GM18861 (cell line): Measurements from ENCODE around the gene AMPH.
"Not testable (repeated sequence)": the region's sequence is repeated elsewhere in the genome, so short reads cannot be mapped to it uniquely, and the experiment has no call there.

Source experiments
- ATAC-seq: cut with Tn5 transposase; IDR thresholded peaks from one replicate; pipeline ENCODE4 v1.9.1; 2021; ENCODE audit not compliant: unreplicated experiment

The AMPH gene

DNA sequence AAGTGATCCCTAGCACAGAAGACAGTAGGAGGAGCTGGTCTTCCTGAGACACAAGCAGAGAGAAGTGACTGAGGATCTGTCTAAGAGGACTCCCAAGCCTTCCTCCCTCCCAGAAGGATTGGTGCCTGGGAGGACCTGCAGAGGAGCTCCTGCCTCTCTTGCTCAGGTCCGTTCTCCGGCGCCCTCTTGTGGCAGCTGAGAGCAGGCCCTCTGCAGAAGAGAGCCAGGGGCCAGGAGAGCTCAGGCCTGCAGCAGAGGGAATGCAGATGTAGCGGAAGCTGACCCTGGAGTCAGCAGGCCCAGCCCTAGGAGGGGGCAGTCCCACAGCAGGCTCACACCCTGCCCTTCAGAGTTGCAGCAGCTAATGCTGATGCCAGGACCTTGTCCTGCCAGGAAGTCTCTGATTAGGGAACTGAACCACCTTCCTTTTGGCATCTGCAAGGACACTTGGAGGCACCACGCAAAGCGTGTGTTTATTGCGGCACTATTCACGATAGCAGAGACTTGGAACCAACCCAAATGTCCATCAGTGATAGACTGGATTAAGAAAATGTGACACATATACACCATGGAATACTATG, 276.8 kb downstream of the AMPH start:
- ATAC-seq: not testable (repeated sequence)

DNA sequence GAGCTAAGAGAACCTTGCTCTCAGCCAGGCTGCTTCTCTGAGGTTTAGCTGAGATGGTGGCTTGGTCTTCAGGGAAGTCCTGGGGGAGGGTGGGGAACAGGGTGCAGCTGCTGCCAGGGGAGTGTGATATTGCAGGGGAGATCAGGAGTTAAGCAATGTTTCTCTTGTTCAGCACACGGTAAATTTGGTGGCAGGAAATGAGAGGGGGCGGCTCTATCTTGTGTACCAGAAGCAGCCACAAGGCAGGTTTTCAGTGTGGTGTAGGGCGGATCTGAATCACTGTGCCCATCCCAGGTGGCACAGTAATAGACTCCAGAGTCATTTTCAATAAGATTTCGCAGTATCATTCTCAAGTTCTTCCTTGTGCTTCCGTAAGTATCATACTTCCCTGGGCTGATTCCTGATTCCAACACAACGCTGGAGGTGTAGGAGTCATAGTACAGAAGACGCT, 277.7 kb downstream of the AMPH start:
- ATAC-seq: not testable (repeated sequence)

DNA sequence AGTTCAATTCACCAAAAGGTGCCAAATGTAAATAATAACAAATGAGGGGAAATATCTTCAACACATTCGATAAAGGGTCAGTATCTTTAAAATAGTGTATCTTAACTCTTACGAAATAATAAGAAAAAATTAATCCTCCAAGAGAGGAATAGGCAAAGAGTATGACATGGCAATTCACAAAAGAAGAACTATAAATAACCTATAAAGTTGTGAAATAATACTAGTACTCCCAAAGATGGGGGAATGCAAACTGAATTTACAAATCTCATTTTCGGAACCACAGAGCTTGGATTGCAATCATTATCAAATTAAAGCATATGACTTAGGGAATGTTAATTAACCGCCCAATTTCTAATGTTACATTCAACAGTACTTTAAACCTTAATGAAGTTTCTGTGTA, 279.6 kb downstream of the AMPH start:
- ATAC-seq: no peak

DNA sequence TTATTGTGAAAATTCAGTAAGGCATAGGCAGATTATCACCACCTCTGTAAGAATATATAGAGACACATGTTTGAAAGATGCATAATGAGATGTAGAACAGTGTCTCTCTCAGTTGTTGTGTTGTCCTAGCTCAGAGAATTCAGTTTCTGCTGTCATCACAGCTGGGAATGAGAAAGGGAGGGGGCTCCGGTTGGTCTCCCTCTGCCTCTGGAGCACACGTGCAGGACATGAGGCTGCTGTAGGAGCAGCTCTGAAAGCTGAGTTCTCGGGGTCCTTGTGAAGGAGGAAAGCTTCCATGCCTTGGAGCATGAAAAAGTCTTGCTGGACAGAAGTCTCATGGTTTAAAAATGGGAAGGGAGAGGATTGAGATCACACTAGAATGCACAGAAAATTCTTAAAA, 280.4 kb downstream of the AMPH start:
- not testable (repeated sequence) for ATAC-seq

DNA sequence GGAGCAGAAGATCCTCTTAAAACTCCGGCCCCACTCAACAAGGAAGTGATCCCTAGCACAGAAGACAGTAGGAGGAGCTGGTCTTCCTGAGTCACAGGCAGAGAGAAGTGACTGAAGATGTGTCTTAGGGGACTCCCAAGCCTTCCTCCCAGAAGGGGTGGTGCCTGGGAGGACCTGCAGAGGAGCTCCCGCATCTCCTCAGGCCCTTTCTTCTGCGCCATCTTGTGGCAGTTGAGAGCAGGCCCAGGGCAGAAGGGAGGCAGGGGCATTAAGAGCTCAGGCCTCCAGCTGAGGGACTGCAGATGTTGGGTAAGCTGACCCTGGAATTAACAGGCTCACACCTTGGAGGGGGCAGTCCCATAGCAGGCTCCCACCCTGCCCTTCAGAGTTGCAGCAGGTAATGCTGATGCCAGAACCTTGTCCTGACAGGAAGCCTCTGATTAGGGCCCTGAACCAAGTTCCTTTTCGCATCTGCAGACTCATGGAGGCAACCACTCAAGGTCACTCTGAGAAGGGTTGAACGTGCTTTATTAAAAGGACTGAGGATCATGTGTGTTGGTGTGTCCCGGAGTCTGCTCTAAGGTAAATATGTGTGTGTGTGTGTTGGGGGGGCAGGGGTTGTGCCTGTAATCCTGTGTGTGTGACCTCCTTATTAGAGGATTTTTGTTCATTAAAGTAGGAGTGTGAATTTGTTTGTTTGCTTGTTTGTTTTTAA, 281.1 kb downstream of the AMPH start:
- ATAC-seq: peak; percentile 65

DNA sequence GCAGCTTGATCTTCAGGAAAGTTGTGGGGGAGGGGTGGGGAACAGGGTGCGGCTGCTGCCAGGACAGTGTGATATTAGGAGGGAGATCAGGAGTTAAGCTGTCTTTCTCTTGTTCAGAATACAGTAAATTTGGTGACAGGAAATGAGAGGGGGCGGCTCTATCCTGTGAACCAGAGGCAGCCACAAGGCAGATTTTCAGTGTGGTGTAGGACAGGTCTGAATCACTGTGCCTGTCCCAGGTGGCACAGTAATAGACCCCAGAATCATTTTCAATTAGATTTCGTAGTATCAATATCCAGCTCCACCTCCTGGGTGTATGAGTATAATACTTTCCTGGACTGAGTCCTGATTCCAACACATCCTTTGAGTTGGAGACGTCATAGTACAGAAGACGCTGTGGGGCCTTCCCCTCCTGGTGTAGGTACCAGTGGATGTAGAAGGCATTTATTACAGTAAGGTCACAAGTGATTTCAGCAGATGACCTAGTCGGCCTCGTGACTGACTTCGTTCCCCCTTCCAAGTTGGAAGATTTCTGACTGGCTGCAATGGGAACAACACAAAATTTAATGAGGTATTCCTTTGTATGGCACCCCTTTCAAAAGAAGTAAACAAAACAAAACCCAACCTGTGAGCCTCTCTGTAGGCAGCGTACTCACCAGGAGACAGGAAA, 281.9 kb downstream of the AMPH start:
- peak; percentile 28 for ATAC-seq

DNA sequence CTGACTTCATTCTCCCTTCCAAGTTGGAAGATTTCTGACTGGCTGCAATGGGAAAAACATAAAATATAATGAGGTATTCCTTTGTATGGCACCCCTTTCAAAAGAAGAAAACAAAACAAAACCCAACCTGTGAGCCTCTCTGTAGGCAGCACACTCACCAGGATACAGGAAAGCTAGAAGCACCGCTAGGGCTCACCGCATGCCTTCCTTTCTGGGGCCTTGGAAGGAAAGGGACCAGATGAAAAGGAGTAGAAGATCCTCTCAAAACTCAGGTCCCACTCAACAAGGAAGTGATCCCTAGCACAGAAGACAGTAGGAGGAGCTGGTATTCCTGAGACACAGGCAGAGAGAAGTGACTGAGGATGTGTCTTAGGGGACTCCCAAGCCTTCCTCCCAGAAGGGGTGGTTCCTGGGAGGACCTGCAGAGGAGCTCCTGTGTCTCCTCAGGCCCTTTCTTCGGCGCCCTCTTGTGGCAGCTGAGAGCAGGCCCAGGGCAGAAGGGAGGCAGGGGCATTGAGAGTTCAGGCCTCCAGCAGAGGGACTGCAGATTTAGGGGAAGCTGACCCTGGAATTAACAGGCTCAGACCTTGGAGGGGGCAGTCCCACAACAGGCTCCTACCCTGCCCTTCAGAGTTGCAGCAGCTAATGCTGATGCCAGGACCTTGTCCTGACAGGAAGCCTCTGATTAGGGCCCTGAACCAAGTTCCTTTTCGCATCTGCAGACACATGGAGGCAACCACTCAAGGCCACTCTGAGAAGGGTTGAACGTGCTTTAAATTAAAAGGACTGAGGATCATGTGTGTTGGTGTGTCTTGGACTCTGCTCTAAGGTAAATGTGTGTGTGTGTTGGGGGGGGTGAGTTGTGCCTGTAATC, 285.6 kb downstream of the AMPH start:
- peak; percentile 52 for ATAC-seq

DNA sequence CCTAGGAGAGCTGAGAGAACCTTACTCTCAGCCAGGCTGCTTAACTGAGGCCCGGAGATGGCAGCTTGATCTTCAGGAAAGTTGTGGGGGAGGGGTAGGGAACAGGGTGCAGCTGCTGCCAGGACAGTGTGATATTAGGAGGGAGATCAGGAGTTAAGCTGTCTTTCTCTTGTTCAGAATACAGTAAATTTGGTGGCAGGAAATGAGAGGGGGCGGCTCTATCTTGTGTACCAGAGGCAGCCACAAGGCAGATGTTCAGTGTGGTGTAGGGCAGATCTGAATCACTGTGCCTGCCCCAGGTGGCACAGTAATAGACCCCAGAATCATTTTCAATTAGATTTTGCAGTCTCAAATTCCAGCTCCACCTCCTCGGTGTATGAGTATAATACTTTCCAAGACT, 286.4 kb downstream of the AMPH start:
- ATAC-seq: peak; percentile 48

DNA sequence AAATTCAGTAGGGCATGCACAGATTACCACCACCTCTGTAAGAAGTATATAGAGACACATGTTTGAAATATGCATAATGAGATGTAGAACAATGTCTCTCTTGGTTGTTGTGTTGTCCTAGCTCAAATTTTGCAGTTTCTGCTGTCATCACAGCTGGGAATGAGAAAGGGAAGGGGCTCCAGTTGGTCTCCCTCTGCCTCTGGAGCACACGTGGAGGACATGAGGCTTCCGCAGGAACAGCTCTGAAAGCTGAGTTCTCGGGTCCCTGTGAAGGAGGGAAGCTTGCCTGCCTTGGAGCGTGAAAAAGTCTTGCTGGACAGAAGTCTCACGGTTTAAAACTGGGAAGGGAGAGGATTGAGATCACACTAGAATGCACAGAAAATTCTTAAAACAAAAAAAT, 289.0 kb downstream of the AMPH start:
- not testable (repeated sequence) for ATAC-seq

DNA sequence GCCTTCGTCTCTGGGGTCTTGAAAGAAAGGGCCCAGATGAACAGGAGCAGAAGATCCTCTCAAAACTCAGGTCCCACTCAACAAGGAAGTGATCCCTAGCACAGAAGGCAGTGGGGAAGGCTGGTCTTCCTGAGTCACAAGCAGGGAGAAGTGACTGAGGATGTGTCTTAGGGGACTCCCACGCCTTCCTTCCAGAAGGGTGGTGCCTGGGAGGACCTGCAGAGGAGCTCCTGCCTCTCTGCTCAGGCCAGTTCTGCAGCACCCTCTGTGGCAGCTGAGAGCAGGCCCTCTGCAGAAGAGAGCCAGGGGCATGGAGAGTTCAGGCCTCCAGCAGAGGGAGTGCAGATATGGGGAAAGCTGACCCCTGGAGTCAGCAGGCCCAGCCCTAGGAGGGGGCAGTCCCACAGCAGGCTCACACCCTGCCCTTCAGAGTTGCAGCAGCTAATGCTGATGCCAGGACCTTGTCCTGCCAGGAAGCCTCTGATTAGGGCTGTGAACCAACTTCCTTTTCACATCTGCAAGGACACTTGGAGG, 289.9 kb downstream of the AMPH start:
- peak; percentile 37 for ATAC-seq

DNA sequence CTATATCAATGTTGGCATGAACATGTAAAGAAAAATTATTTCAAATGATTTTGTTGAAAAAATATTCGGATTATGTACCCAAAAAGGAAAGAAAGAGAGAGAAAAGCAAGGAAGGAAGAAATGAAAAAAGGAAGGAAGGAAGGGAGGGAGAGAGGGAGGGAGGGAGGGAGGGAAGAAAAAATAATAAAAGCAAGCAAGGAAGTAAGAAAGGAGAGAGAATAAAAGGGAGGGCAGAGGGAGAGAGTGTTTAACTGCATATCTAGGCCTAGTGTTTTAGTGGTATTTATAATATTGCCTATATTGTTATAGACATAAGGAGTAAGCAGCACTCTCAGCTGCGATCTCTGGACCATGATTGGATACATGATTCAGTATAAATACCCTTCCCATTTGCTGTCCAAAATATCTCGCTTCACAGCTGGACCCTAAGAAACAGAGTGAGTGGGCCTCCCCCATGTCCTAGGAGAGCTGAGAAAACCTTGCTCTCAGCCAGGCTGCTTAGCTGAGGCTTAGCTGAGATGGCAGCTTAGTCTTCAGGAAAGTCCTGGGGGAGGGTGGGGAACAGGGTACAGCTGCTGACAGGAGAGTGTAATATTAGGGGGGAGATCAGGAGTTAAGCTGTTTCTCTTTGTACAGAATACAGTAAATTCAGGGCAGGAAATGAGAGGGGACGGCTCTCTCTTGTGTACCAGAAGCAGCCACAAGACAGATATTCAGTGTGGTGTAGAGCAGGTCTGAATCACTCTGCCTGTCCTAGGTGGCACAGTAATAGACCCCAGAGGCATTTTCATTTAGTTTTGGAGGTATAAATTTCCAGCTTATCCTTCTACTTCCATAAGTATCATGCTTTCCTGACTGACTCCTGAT, 291.0 kb downstream of the AMPH start:
- no peak for ATAC-seq

DNA sequence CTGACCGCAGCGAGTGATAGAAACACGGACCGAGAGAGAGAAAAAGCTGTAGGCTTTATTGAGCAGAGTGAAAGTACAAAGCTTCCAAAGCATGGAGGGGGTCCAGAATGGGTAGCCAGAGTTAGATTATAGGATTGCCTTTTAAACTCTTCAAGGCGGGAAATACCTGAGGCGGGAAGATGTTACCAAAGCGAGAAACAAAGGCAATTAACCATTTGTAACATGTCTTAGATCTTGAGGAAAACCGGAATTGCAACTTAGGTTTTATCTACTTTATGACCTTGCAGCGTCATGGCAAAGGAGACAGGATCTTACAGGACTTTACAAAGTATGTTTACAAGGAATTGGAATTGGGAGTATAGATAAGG, 295.0 kb downstream of the AMPH start:
- not testable (repeated sequence) for ATAC-seq

DNA sequence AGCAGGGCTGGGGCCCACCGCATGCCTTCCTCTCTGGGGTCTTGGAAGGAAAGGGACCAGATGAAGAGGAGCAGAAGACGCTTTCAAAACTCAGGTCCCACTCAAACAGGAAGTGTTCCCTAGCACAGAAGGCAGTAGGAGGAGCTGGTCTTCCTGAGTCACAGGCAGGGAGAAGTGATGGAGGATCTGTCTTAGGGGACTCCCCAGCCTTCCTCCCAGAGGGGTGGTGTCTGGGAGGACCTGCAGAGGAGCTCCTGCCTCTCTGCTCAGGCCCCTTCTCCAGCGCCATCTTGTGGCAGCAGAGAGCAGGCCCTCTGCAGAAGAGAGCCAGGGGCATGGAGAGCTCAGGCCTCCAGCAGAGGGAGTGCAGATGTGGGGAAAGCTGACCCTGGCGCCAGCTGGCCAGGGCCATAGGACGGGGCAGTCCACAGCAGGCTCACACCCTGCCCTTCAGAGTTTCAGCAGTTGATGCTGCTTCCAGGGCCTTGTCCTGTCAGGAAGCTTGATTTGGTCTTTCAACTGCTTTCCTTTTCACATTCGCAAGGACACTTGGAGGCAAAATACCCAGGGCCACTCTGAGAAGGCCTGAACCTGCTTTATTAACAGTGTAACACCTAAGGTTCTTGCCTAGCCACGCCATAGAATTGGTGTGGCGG, 295.6 kb downstream of the AMPH start:
- peak; percentile 97 for ATAC-seq

DNA sequence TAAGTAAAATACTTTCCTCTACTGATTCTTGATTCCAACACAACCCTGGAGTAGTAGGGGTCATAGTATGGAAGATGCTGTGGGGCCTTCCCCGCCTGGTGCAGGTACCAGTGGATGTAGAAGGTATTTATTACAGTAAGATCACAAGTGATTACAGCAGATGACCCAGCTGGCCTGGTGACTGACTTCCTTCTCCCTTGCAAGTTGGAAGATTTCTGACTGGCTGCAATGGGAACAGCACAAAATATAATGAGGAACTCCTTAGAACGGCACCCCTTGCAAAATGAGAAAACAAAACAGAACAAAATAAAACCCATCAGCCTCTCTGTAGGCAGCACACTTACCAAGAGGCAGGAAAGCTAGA, 296.1 kb downstream of the AMPH start:
- ATAC-seq: no peak

DNA sequence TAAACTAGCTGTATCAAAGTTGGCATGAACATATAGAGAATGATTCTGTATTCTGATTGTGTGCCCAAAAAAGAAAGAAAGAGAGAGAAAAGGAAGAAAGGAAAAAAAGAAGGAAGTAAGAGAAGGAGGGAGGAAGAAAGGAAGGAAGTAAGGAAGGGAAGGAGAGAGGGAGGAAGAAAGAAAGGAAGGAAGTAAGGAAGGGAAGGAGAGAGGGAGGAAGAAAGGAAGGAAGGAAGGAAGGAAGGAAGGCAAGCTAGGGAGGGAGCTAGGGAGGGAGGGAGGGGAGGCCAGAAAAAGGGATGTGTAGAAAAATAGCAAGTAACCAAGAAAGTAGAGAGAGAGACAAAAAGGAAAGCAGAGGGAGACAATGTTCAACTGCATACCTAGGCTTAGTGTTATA, 297.0 kb downstream of the AMPH start:
- no peak for ATAC-seq
